Measurements from ENCODE around the gene IRS4.

The IRS4 gene

GRCh38 chrX:108736509-108737479, at the start of gene IRS4:
Gene IRS4 (minus strand): TSS chrX:108736563.
- in situ Hi-C loops (cut with HindIII; ENCODE audit: low sequenced_read_pairs): no loop called here

GRCh38 chrX:108772549-108772948, 36.2 kb upstream of the IRS4 start:
- in situ Hi-C loops (cut with HindIII; ENCODE audit: low sequenced_read_pairs): no loop called here

- in situ Hi-C loops (cut with HindIII; ENCODE audit: low sequenced_read_pairs): no loop called here
Observed at GRCh38 chrX:108763559-108763958, 27.2 kb upstream of the IRS4 start.

- in situ Hi-C loops (cut with HindIII; ENCODE audit: low sequenced_read_pairs): no loop called here
Observed at GRCh38 chrX:108740299-108740774, 4.0 kb upstream of the IRS4 start.

GRCh38 chrX:108737754-108738153, 1.4 kb upstream of the IRS4 start:
- in situ Hi-C loops (cut with HindIII; ENCODE audit: low sequenced_read_pairs): no loop called here

- in situ Hi-C loops (cut with HindIII; ENCODE audit: low sequenced_read_pairs): no loop called here
Observed at GRCh38 chrX:108735679-108736508, 469 bp downstream of the IRS4 start.

- in situ Hi-C loops (cut with HindIII; ENCODE audit: low sequenced_read_pairs): no loop called here
Observed at GRCh38 chrX:108735091-108735678, 1.2 kb downstream of the IRS4 start.

GRCh38 chrX:108734426-108734825, 1.9 kb downstream of the IRS4 start:
- in situ Hi-C loops (cut with HindIII; ENCODE audit: low sequenced_read_pairs): no loop called here

- in situ Hi-C loops (cut with HindIII; ENCODE audit: low sequenced_read_pairs): no loop called here
Observed at GRCh38 chrX:108732630-108733321, 3.6 kb downstream of the IRS4 start.

- in situ Hi-C loops (cut with HindIII; ENCODE audit: low sequenced_read_pairs): no loop called here
Observed at GRCh38 chrX:108731153-108731552, 5.2 kb downstream of the IRS4 start.

GRCh38 chrX:108726748-108727147, 9.6 kb downstream of the IRS4 start:
- in situ Hi-C loops (cut with HindIII; ENCODE audit: low sequenced_read_pairs): no loop called here

- in situ Hi-C loops (cut with HindIII; ENCODE audit: low sequenced_read_pairs): no loop called here
Observed at GRCh38 chrX:108722561-108722960, 13.8 kb downstream of the IRS4 start.

- in situ Hi-C loops (cut with HindIII; ENCODE audit: low sequenced_read_pairs): no loop called here
Observed at GRCh38 chrX:108712886-108713285, 23.5 kb downstream of the IRS4 start.

GRCh38 chrX:108704839-108705238, 31.5 kb downstream of the IRS4 start:
- in situ Hi-C loops (cut with HindIII; ENCODE audit: low sequenced_read_pairs): no loop called here

- in situ Hi-C loops (cut with HindIII; ENCODE audit: low sequenced_read_pairs): no loop called here
Observed at GRCh38 chrX:108702530-108702929, 33.8 kb downstream of the IRS4 start.

GRCh38 chrX:108701633-108702032, 34.7 kb downstream of the IRS4 start:
- in situ Hi-C loops (cut with HindIII; ENCODE audit: low sequenced_read_pairs): no loop called here

- in situ Hi-C loops (cut with HindIII; ENCODE audit: low sequenced_read_pairs): no loop called here
Observed at GRCh38 chrX:108699368-108699767, 37.0 kb downstream of the IRS4 start.

- in situ Hi-C loops (cut with HindIII; ENCODE audit: low sequenced_read_pairs): no loop called here
Observed at GRCh38 chrX:108696690-108697089, 39.7 kb downstream of the IRS4 start.
